IMR-90 (cell line): Measurements from ENCODE around the gene PKHD1. TPM values are rescaled to one million over a fixed set of nuclear protein-coding genes. Genes with fewer than 3 reads are reported as not detected.

ENCODE experiments used
- ATAC-seq: fragments of 200-7000 bp; cut with Tn5 transposase; 2 replicates; pipeline ENCODE4 v1.9.1; 2020; ENCODE audit warnings: low read depth, mild to moderate bottlenecking, moderate library complexity
- BruUV-seq: library from RNA; stranded (reverse); fragments of 400-500 nt; replicated peaks from 2 replicates; lab custom pipeline; 2021; lab: Mats Ljungman, UMichigan
- CTCF ChIA-PET: fragments of 300-600 bp; formaldehyde crosslinking; extraction: SDS; loops from one replicate; lab custom pipeline; 2021; ENCODE audit warnings: antibody characterized with exemption; lab: Yijun Ruan, JAX
- POLR2A ChIA-PET: fragments of 300-600 bp; sonication (Branson Sonifier 250); formaldehyde crosslinking; loops from one replicate; lab custom pipeline; 2022; ENCODE audit warnings: antibody characterized with exemption; ENCODE audit not compliant: unreplicated experiment; lab: Charles Lee
- DNase-seq: peaks from one replicate; pipeline ENCODE4 v3.0.0; 2013
- H2AFZ ChIP-seq: replicated peaks from 2 replicates; pipeline ENCODE3; 2013; ENCODE audit warnings: low read length, mild to moderate bottlenecking; ENCODE audit not compliant: poor library complexity
- H2AK5ac ChIP-seq: 2 replicates; pipeline ENCODE4 v1.6.1; 2013; ENCODE audit warnings: low read depth, low read length, inconsistent platforms
- H2AK9ac ChIP-seq: replicated peaks from 2 replicates; pipeline ENCODE3; 2013; ENCODE audit warnings: mild to moderate bottlenecking, low read depth, low read length, moderate library complexity; ENCODE audit not compliant: poor library complexity
- H2BK120ac ChIP-seq: 2 replicates; pipeline ENCODE4 v1.6.1; 2013; ENCODE audit warnings: low read depth, low read length, inconsistent platforms
- H2BK15ac ChIP-seq: 3 replicates; pipeline ENCODE4 v1.6.1; 2013; ENCODE audit warnings: low read depth, low read length, inconsistent platforms
- H2BK20ac ChIP-seq: 2 replicates; pipeline ENCODE4 v1.6.1; 2013; ENCODE audit warnings: low read depth, mild to moderate bottlenecking, inconsistent platforms, low read length, moderate library complexity
- H2BK5ac ChIP-seq: 2 replicates; pipeline ENCODE4 v1.6.1; 2013; ENCODE audit warnings: mild to moderate bottlenecking, low read depth, low read length, inconsistent platforms; ENCODE audit not compliant: poor library complexity, severe bottlenecking
- H3K14ac ChIP-seq: replicated peaks from 2 replicates; pipeline ENCODE4 v1.6.1; 2013; ENCODE audit warnings: low read depth, low read length, inconsistent platforms
- H3K18ac ChIP-seq: 2 replicates; pipeline ENCODE4 v1.6.1; 2013; ENCODE audit warnings: low read depth, low read length, control low read depth
- H3K23ac ChIP-seq: 2 replicates; pipeline ENCODE4 v1.6.1; 2013; ENCODE audit warnings: low read depth, low read length, inconsistent platforms
- H3K27ac ChIP-seq: 2 replicates; pipeline ENCODE4 v1.5.1; 2013; ENCODE audit warnings: mild to moderate bottlenecking, control low read depth, low read length; ENCODE audit not compliant: insufficient read depth
- H3K27me3 ChIP-seq: 2 replicates; pipeline ENCODE4 v1.6.1; 2013; ENCODE audit warnings: low read length; ENCODE audit not compliant: control insufficient read depth, insufficient read depth
- H3K36me3 ChIP-seq: 2 replicates; pipeline ENCODE4 v1.6.1; 2013; ENCODE audit warnings: low read length, mixed read lengths; ENCODE audit not compliant: control insufficient read depth, insufficient read depth
- H3K4ac ChIP-seq: 2 replicates; pipeline ENCODE4 v1.6.1; 2013; ENCODE audit warnings: low read depth, low read length, inconsistent platforms
- H3K4me1 ChIP-seq: 2 replicates; pipeline ENCODE4 v1.6.1; 2013; ENCODE audit warnings: low read length, mixed read lengths; ENCODE audit not compliant: control insufficient read depth, insufficient read depth
- H3K4me2 ChIP-seq: 2 replicates; pipeline ENCODE4 v1.6.1; 2013; ENCODE audit warnings: low read depth, mild to moderate bottlenecking, control low read depth, low read length, moderate library complexity
- H3K4me3 ChIP-seq: 2 replicates; pipeline ENCODE4 v1.5.1; 2013; ENCODE audit warnings: low read depth, mild to moderate bottlenecking, control low read depth, low read length, moderate library complexity; ENCODE audit not compliant: insufficient read depth
- H3K56ac ChIP-seq: 2 replicates; pipeline ENCODE4 v1.6.1; 2013; ENCODE audit warnings: low read length, inconsistent platforms; ENCODE audit not compliant: insufficient read depth; ENCODE audit errors: extremely low read depth
- H3K79me1 ChIP-seq, 2 experiments: 2 replicates each; pipeline ENCODE4 v1.6.1; 2013; ENCODE audit warnings: low read length in 2 of 2, inconsistent platforms in 1 of 2, low read depth in 1 of 2
- H3K9ac ChIP-seq: 2 replicates; pipeline ENCODE4 v1.6.1; 2013; ENCODE audit warnings: low read depth, low read length, control low read depth
- H3K9me1 ChIP-seq: 2 replicates; pipeline ENCODE4 v1.6.1; 2013; ENCODE audit warnings: low read length, inconsistent platforms; ENCODE audit not compliant: insufficient read depth
- H3K9me3 ChIP-seq: 2 replicates; pipeline ENCODE4 v1.6.1; 2013; ENCODE audit warnings: low read length; ENCODE audit not compliant: control insufficient read depth, insufficient read depth
- H4K20me1 ChIP-seq: 2 replicates; pipeline ENCODE4 v1.6.1; 2013; ENCODE audit warnings: low read length, inconsistent platforms; ENCODE audit not compliant: insufficient read depth
- H4K5ac ChIP-seq: 2 replicates; pipeline ENCODE4 v1.6.1; 2013; ENCODE audit warnings: mild to moderate bottlenecking, low read depth, low read length, control low read depth
- H4K8ac ChIP-seq, 2 experiments: 2 replicates each; pipeline ENCODE4 v1.6.1; 2013; ENCODE audit warnings: low read depth in 2 of 2, low read length in 2 of 2, control low read depth in 1 of 2, inconsistent platforms in 1 of 2
- H4K91ac ChIP-seq: 2 replicates; pipeline ENCODE4 v1.6.1; 2013; ENCODE audit warnings: low read depth, low read length, inconsistent platforms; ENCODE audit not compliant: insufficient read depth
- BHLHE40 ChIP-seq: fragments of 150-350 bp; IDR thresholded peaks from 2 replicates; pipeline ENCODE4 v1.6.1; 2016; ENCODE audit warnings: mild to moderate bottlenecking, low read depth, low read length
- CEBPB ChIP-seq: IDR thresholded peaks from 2 replicates; pipeline ENCODE4 v1.6.1; 2012; ENCODE audit warnings: low read depth, low read length, improper control_type of control experiment
- CHD1 ChIP-seq: IDR thresholded peaks from 2 replicates; pipeline ENCODE4 v1.6.1; 2012; ENCODE audit warnings: low read depth, low read length, improper control_type of control experiment
- CTCF ChIP-seq: conservative IDR thresholded peaks from 2 replicates; pipeline ENCODE4 v1.5.1; 2012; ENCODE audit warnings: mild to moderate bottlenecking, low read depth, low read length, improper control_type of control experiment
- ELK1 ChIP-seq: fragments of 150-350 bp; IDR thresholded peaks from 2 replicates; pipeline ENCODE4 v1.6.1; 2016; ENCODE audit warnings: low read depth, mild to moderate bottlenecking, low read length, moderate library complexity, borderline replicate concordance
- FOS ChIP-seq: fragments of 150-350 bp; IDR thresholded peaks from 2 replicates; pipeline ENCODE4 v1.6.1; 2016; ENCODE audit warnings: low read depth, low read length
- MAFK ChIP-seq: IDR thresholded peaks from 2 replicates; pipeline ENCODE4 v1.6.1; 2012; ENCODE audit warnings: low read depth, low read length, improper control_type of control experiment
- MAZ ChIP-seq: IDR thresholded peaks from 2 replicates; pipeline ENCODE4 v1.6.1; 2012; ENCODE audit warnings: low read depth, mild to moderate bottlenecking, low read length, improper control_type of control experiment, moderate library complexity, borderline replicate concordance
- MXI1 ChIP-seq: IDR thresholded peaks from 2 replicates; pipeline ENCODE4 v1.6.1; 2012; ENCODE audit warnings: low read depth, mild to moderate bottlenecking, low read length, moderate library complexity, borderline replicate concordance
- NFE2L2 ChIP-seq: fragments of 150-350 bp; IDR thresholded peaks from 2 replicates; pipeline ENCODE4 v1.6.1; 2016; ENCODE audit warnings: low read depth, mild to moderate bottlenecking, low read length
- POLR2A ChIP-seq: IDR thresholded peaks from 2 replicates; pipeline ENCODE4 v1.6.1; 2012; ENCODE audit warnings: mild to moderate bottlenecking, low read depth, low read length
- RAD21 ChIP-seq: IDR thresholded peaks from 2 replicates; pipeline ENCODE4 v1.6.1; 2012; ENCODE audit warnings: low read length, improper control_type of control experiment
- RCOR1 ChIP-seq: IDR thresholded peaks from 2 replicates; pipeline ENCODE4 v1.6.1; 2012; ENCODE audit warnings: mild to moderate bottlenecking, low read length, improper control_type of control experiment; ENCODE audit not compliant: insufficient replicate concordance
- RFX5 ChIP-seq: IDR thresholded peaks from 2 replicates; pipeline ENCODE4 v1.8.0; 2012; ENCODE audit warnings: low read depth, mild to moderate bottlenecking, low read length, moderate library complexity
- SMC3 ChIP-seq: fragments of 150-350 bp; IDR thresholded peaks from 2 replicates; pipeline ENCODE4 v1.6.1; 2016; ENCODE audit warnings: low read depth, mild to moderate bottlenecking, antibody characterized with exemption, low read length, moderate library complexity
- WGBS, 2 experiments: methylation state at CpG; one replicate each; pipeline versions ENCODE4 v1.1.5 to v1.1.7; 2013; ENCODE audit warnings: missing lambda C conversion rate in 2 of 2; ENCODE audit not compliant: insufficient read length in 1 of 2; ENCODE audit errors: extremely low coverage in 2 of 2; 5-methylcytosine and 5-hydroxymethylcytosine counted together
- dilution Hi-C: fragments of 300-500 bp; cut with HindIII; formaldehyde crosslinking; loops from one replicate; pipeline ENCODE4 v1.14.3; 2018; ENCODE audit warnings: low sequenced_read_pairs; ENCODE audit not compliant: unreplicated experiment
- in situ Hi-C: fragments of 300-500 bp; cut with MboI; formaldehyde crosslinking; loops from 3 replicates; pipeline ENCODE4 v1.14.3; 2019; ENCODE audit warnings: low sequenced_read_pairs, inconsistent platforms, mixed read lengths
- intact Hi-C: fragments of 100-400 bp; cut with micrococcal nuclease; formaldehyde crosslinking; loops from 2 replicates; pipeline ENCODE4 v1.10.0; 2022
- polyA plus RNA-seq, 3 experiments: library from polyadenylated mRNA; depleted of rRNA; stranded (reverse); fragments of >200 nt; gene quantifications; 2 replicates each; pipeline ENCODE4 v1.2.3, GENCODE V29; 2012; ENCODE audit warnings: low replicate concordance in 1 of 3
- total RNA-seq: library from RNA; depleted of rRNA; stranded (reverse); fragments of >200 nt; gene quantifications from 2 replicates; pipeline ENCODE4 v1.2.3, GENCODE V29; 2012
- TF ChIP-seq, protein P1 (sequence below): fragments of 150-350 bp; IDR thresholded peaks from 2 replicates; pipeline ENCODE4 v1.6.1; 2017; ENCODE audit warnings: mild to moderate bottlenecking, antibody characterized with exemption, low read length, low read depth

PKHD1 gene
- total and polyA plus RNA-seq, 2 of the 4 experiments (the other 2 are of a cell fraction), result not detected

DNA sequence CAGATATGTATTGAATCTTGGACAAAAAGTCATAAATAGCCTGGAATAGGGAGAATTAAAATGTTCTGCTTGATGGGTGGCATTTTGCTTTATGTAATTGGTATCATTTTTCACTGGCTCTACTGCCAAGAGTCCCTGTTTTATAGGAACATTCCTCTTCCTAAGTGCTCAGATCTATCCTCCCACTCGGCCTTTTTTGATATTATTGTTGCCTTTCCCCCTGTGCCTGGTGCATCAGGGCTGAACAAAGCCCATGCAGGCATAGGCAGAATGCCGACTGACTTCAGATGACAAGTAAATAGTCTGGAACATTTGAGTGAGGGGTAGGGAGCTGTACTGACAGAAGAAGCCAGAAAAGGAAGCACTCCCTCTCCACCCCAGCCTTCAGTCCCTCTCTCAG lies 127.0 kb downstream of the PKHD1 start:
- no peak overlapping the region for H3K14ac ChIP-seq
- H3K9me3 ChIP-seq, result no peaks in the 10 kb centered on the region
- ChIA-PET POLR2A (interaction anchor here (0.5 kb wide), 1 partner anchor 33 kb away, joined by 5 read pairs; no protein-coding TSS in a partner anchor), CTCF (interaction anchor here (0.6 to 1.1 kb wide), 2 partner anchors 8 to 9 kb away, joined by 3 to 7 read pairs; no protein-coding TSS in a partner anchor)
- intact Hi-C loops (no loop called here), in situ Hi-C loops (no loop called here), dilution Hi-C loops (no loop called here)
- H2AK5ac ChIP-seq, result no peak overlapping the region
- H3K56ac ChIP-seq, result no peak overlapping the region
- H3K27me3 ChIP-seq, result no peaks in the 10 kb centered on the region
- no peak overlapping the region for H3K18ac ChIP-seq
- TF ChIP-seq CHD1 (no peak), RFX5 (no peak), MXI1 (no peak), BHLHE40 (no peak), POLR2A (no peak), CTCF (no peak), RCOR1 (no peak), CEBPB (no peak), MAFK (no peak), NFE2L2 (no peak), ELK1 (no peak), RAD21 (no peak), SMC3 (no peak), MAZ (no peak), FOS (no peak)
- TF ChIP-seq, protein P1, sequence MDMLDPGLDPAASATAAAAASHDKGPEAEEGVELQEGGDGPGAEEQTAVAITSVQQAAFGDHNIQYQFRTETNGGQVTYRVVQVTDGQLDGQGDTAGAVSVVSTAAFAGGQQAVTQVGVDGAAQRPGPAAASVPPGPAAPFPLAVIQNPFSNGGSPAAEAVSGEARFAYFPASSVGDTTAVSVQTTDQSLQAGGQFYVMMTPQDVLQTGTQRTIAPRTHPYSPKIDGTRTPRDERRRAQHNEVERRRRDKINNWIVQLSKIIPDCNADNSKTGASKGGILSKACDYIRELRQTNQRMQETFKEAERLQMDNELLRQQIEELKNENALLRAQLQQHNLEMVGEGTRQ, result no peak
- no peak overlapping the region for H4K5ac ChIP-seq
- H3K9me1 ChIP-seq, result no peaks in the 10 kb centered on the region
- WGBS, 2 experiments, result no CpG with 5 or more reads among the region's 2 CpGs
- no peaks in the 10 kb centered on the region for H3K79me1 ChIP-seq
- H3K23ac ChIP-seq, result no peak overlapping the region
- no TSS peak for BruUV-seq
- no peak overlapping the region for H3K4me2 ChIP-seq
- H2BK5ac ChIP-seq, result no peak overlapping the region
- no peaks in the 10 kb centered on the region for H3K36me3 ChIP-seq
- no peak overlapping the region for H3K4me3 ChIP-seq
- H4K8ac ChIP-seq, result no peak overlapping the region
- H2BK20ac ChIP-seq, result no peak overlapping the region
- no peak for DNase-seq
- no peak overlapping the region for H3K9ac ChIP-seq
- H2BK15ac ChIP-seq, result no peak overlapping the region
- no peaks in the 10 kb centered on the region for H3K4me1 ChIP-seq
- H2AK9ac ChIP-seq, result no peak overlapping the region
- H4K91ac ChIP-seq, result no peak overlapping the region
- H2AFZ ChIP-seq, result no peak overlapping the region
- no peak overlapping the region for H2BK120ac ChIP-seq
- H4K20me1 ChIP-seq, result no peaks in the 10 kb centered on the region
- no peak overlapping the region for H3K27ac ChIP-seq
- H3K4ac ChIP-seq, result no peak overlapping the region
- no peak for ATAC-seq
